ENCODE results near the gene ANO8. TPM values are rescaled to one million over a fixed set of nuclear protein-coding genes. Genes with fewer than 3 reads are reported as not detected.
A peak's percentile ranks its signal among the peaks of the same experiment; 100 is the strongest.

The ANO8 gene
- total RNA-seq, 4 donors from 2014 or later = 6.7 to 73.0 (median 10.3) TPM

DNA sequence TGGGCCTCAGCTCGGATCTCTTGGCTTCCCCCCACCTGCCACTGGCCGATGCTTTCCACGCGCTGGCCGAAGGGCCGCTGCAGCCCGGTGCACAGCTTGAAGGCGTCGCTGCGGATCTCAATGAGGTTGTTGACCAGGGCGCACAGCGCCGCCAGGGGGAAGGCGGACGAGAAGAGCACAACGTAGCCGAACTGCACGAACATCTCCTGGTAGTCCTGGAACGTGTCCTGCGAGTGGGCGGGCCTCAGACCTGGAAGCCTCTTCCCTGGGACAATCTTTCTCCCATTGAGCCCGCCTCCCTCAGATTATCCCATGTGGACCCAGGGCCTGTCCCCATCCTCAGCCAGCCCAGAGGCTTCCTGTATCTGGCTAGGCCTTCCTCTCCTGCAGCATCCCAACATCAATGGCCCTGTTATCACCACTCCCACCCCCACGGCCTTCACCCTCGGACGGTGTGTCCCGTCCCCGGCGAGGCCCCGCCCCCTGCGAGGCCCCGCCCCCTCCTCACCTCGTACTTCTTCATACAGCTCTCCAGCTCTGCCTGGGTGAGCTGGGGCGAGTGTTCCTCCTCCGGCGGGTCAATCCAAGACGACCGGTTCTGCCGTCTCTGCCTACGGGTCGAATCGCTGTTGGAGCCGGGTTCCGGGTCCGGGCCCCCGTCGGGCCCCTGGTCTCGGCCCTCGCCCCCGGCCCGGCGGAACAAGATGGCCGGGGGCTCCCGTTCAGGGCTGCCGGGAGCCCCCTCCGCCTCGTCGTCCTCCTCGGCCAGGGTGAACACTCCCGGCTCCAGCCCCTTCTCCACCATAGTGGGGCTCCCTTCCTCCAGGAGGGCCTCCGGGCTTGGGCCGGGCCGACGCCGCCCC lies 6.8 kb downstream of the ANO8 start:
- peaks cover 21% of the 10 kb centered on the region for H3K27me3 ChIP-seq
- TF ChIP-seq, protein P1, sequence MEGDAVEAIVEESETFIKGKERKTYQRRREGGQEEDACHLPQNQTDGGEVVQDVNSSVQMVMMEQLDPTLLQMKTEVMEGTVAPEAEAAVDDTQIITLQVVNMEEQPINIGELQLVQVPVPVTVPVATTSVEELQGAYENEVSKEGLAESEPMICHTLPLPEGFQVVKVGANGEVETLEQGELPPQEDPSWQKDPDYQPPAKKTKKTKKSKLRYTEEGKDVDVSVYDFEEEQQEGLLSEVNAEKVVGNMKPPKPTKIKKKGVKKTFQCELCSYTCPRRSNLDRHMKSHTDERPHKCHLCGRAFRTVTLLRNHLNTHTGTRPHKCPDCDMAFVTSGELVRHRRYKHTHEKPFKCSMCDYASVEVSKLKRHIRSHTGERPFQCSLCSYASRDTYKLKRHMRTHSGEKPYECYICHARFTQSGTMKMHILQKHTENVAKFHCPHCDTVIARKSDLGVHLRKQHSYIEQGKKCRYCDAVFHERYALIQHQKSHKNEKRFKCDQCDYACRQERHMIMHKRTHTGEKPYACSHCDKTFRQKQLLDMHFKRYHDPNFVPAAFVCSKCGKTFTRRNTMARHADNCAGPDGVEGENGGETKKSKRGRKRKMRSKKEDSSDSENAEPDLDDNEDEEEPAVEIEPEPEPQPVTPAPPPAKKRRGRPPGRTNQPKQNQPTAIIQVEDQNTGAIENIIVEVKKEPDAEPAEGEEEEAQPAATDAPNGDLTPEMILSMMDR (IDR thresholded peaks at IDR 0.05) = peak; percentile 28 to 82 (median 47)
- peak in 2 of 3 donors; percentile 44 to 52 for TF ChIP-seq POLR2AphosphoS5 (IDR thresholded peaks at IDR 0.05)
- no peak for TF ChIP-seq EP300 (IDR thresholded peaks at IDR 0.05; ENCODE audit: low read depth)
- peak; percentile 60 for TF ChIP-seq POLR2A (IDR thresholded peaks at IDR 0.05)
- peaks cover 13 to 28% (median 22%) of the 10 kb centered on the region in 4 donors for H3K4me1 ChIP-seq
- DNase-seq = peak; percentile 89
- in situ Hi-C loops (cut with MboI; ENCODE audit: low pct_ligation_motif_present in 1 of 4, low pct_unique_long_range_greater_than_20kb in 1 of 4, low sequenced_read_pairs in 3 of 4) = no loop called here
- H3K9me3 ChIP-seq = no peaks in the 10 kb centered on the region
- WGBS, 2 donors (ENCODE audit: low coverage in 1 of 2) = 25% methylated on average over 54 of the region's 64 CpGs; no CpG with 5 or more reads in 1 of the 2 donors
- intact Hi-C loops (cut with DNase I; ENCODE audit: low total_unique reads) = no loop called here
- H3K36me3 ChIP-seq = no peaks in the 10 kb centered on the region
- peak overlapping the region; percentile 29 to 54 (median 40) for H3K4me3 ChIP-seq
- H3K27ac ChIP-seq = peak overlapping the region; percentile 72 to 84 (median 78)

DNA sequence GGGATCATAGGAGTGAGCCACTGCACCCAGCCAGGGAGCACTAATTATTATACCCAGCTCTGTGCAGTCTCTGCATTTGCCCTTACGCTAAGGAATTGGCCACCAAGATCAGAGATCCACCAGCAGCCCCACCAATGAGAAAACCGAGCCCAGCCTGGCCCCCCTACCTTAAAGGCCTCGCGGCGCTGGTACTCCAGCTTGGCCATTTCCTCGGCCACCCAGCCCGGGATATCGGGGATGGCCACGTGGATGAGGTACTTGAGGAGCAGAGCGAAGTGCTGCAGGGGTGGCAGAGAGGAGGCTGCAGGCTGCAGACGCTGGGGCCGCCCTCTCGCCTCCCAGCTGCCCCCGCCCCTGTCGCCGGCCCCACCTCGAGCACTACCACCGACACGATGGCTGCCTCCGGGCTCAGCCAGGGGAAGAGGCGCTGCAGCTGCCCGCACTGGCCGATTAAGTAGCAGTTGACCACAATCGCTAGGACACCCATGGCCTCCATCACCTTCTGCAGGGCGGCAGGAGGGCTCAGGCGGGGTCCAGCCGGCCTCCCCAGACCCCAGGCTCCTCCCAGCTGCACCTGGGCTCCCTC lies 7.5 kb downstream of the ANO8 start:
- Histone ChIP-seq H3K27ac (peak overlapping the region; percentile 72 to 84 (median 78)), H3K9me3 (no peaks in the 10 kb centered on the region), H3K4me3 (no peak overlapping the region), H3K36me3 (no peaks in the 10 kb centered on the region), H3K4me1 (peaks cover 13 to 28% (median 22%) of the 10 kb centered on the region in 4 donors), H3K27me3 (peaks cover 21% of the 10 kb centered on the region)
- no peak for DNase-seq
- WGBS, 2 donors (ENCODE audit: low coverage in 1 of 2) = 92% methylated on average over 27 of the region's 27 CpGs; no CpG with 5 or more reads in 1 of the 2 donors
- TF ChIP-seq EP300 (IDR thresholded peaks at IDR 0.05; ENCODE audit: low read depth) = no peak
- TF ChIP-seq, protein P1 (IDR thresholded peaks at IDR 0.05) = no peak
- no peak for TF ChIP-seq POLR2A (IDR thresholded peaks at IDR 0.05)
- in situ Hi-C loops (cut with MboI; ENCODE audit: low pct_ligation_motif_present in 1 of 4, low pct_unique_long_range_greater_than_20kb in 1 of 4, low sequenced_read_pairs in 3 of 4) (no loop called here), intact Hi-C loops (cut with DNase I; ENCODE audit: low total_unique reads) (no loop called here)

DNA sequence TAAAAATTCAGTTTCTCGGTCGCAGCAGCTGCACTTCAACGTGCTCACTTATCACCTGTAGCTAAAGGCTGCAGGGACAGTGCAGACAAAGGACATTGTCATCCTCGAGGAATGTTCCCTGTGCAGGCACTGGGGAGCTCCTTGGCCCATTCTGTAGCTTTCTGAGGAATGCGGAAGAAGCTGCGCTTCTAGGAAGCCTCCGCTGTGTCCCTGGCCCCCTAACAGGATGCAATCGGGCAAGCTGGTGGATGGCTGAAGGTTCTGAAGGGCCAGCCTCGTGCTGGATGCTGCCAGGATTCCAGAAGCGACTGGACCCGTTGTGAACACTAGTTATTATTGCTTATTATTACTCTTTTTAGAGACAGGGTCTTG lies 8.1 kb downstream of the ANO8 start:
- Histone ChIP-seq H3K9me3 (no peaks in the 10 kb centered on the region), H3K4me1 (peaks cover 13 to 28% (median 22%) of the 10 kb centered on the region in 4 donors), H3K36me3 (no peaks in the 10 kb centered on the region), H3K4me3 (no peak overlapping the region), H3K27me3 (peaks cover 21% of the 10 kb centered on the region), H3K27ac (peak overlapping the region in 1 of 4 donors; percentile 30)
- DNase-seq = no peak
- in situ Hi-C loops (cut with MboI; ENCODE audit: low pct_ligation_motif_present in 1 of 4, low pct_unique_long_range_greater_than_20kb in 1 of 4, low sequenced_read_pairs in 3 of 4) (no loop called here), intact Hi-C loops (cut with DNase I; ENCODE audit: low total_unique reads) (no loop called here)
- WGBS, 2 donors (ENCODE audit: low coverage in 1 of 2) = 86% methylated on average over 2 to 11 of the region's 11 CpGs
- no peak for TF ChIP-seq POLR2A (IDR thresholded peaks at IDR 0.05)
- TF ChIP-seq EP300 (IDR thresholded peaks at IDR 0.05; ENCODE audit: low read depth) = no peak
- TF ChIP-seq, protein P1 (IDR thresholded peaks at IDR 0.05) = no peak
- no peak for TF ChIP-seq POLR2AphosphoS5 (IDR thresholded peaks at IDR 0.05)

DNA sequence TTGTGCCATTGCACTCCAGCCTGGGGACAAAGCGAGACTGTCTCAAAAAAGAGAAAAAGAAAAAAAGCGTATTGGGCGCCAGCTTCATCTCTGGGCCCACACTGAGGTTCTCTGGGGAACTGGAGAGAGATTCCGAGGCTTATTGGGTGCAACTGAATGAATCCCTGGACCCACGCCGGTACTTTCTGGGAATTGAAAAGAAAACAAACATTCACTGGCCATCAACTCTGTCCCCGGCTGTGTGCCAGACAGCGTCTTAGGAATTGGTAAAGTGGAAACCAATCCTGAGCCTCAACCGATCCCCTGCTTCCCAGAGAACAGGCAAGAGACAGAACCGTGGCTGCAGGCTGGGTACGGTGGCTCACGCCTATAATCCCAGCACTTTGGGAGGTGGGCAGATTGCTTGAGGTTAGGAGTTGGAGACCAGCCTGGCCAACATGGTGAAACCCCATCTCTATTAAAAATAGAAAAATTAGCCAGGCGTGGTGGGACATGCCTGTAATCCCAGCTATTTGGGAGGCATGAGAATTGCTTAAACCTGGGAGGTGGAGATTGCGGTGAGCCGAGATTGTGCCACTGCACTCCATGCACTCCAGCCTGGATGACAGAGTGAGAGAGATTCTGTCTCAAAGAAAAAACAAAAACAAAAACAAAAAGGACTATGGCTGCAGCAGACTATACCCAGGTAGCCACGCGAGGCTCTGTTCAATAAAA lies 8.6 kb downstream of the ANO8 start:
- Histone ChIP-seq H3K27ac (peak overlapping the region in 1 of 4 donors; percentile 30), H3K27me3 (peaks cover 21% of the 10 kb centered on the region), H3K4me1 (peaks cover 13 to 28% (median 22%) of the 10 kb centered on the region in 4 donors), H3K4me3 (no peak overlapping the region), H3K36me3 (no peaks in the 10 kb centered on the region), H3K9me3 (no peaks in the 10 kb centered on the region)
- TF ChIP-seq POLR2A (IDR thresholded peaks at IDR 0.05) = no peak
- WGBS, 2 donors (ENCODE audit: low coverage in 1 of 2) = 90 to 100% methylated on average over 3 to 17 of the region's 17 CpGs
- in situ Hi-C loops (cut with MboI; ENCODE audit: low pct_ligation_motif_present in 1 of 4, low pct_unique_long_range_greater_than_20kb in 1 of 4, low sequenced_read_pairs in 3 of 4) = no loop called here
- no peak for DNase-seq
- intact Hi-C loops (cut with DNase I; ENCODE audit: low total_unique reads) = no loop called here

Data from transverse colon (tissue), 4 donors.